Mesenchymal stem cell (in vitro differentiated cells and primary cell): Measurements from ENCODE around the gene NUP93.

Source experiments
- DNase-seq: peaks from one replicate; pipeline ENCODE4 v3.0.0-alpha.2; 2013
- H2AFZ ChIP-seq: one replicate; pipeline ENCODE4 v1.6.1; 2013; ENCODE audit warnings: low read depth, mild to moderate bottlenecking, control low read depth, inconsistent platforms, low read length, moderate library complexity
- H2AK5ac ChIP-seq: 2 replicates; pipeline ENCODE4 v1.6.1; 2013; ENCODE audit warnings: low read length, moderate library complexity, mild to moderate bottlenecking, inconsistent platforms; ENCODE audit not compliant: severe bottlenecking
- H2BK120ac ChIP-seq: one replicate; pipeline ENCODE4 v1.6.1; 2013; ENCODE audit warnings: low read depth, mild to moderate bottlenecking, inconsistent platforms, low read length, moderate library complexity
- H2BK12ac ChIP-seq, 2 experiments: one replicate each; pipeline ENCODE4 v1.6.1; 2013; ENCODE audit warnings: inconsistent platforms in 2 of 2, low read length in 2 of 2, mild to moderate bottlenecking in 2 of 2, moderate library complexity in 2 of 2, control low read depth in 1 of 2
- H2BK15ac ChIP-seq: one replicate; pipeline ENCODE4 v1.6.1; 2013; ENCODE audit warnings: mild to moderate bottlenecking, low read depth, inconsistent platforms; ENCODE audit not compliant: poor library complexity, severe bottlenecking
- H2BK5ac ChIP-seq: 2 replicates; pipeline ENCODE4 v1.6.1; 2013; ENCODE audit warnings: low read depth, mild to moderate bottlenecking, low read length, control low read depth, inconsistent platforms; ENCODE audit not compliant: poor library complexity, severe bottlenecking
- H3K14ac ChIP-seq, 2 experiments: one replicate each; pipeline ENCODE4 v1.6.1; 2013; ENCODE audit warnings: inconsistent platforms in 2 of 2, low read length in 2 of 2, control low read depth in 1 of 2, mild to moderate bottlenecking in 1 of 2, moderate library complexity in 1 of 2
- H3K18ac ChIP-seq, 2 experiments: one replicate each; pipeline ENCODE4 v1.6.1; 2013; ENCODE audit warnings: inconsistent platforms in 2 of 2, low read length in 2 of 2, control low read depth in 1 of 2, low read depth in 1 of 2, mild to moderate bottlenecking in 1 of 2
- H3K23ac ChIP-seq, 2 experiments: one replicate each; pipeline ENCODE4 v1.6.1; 2013; ENCODE audit warnings: inconsistent platforms in 2 of 2, low read length in 2 of 2, mild to moderate bottlenecking in 2 of 2, moderate library complexity in 2 of 2, control low read depth in 1 of 2
- H3K27ac ChIP-seq: 2 replicates; pipeline ENCODE4 v1.5.1; 2013; ENCODE audit warnings: mild to moderate bottlenecking, moderate library complexity, low read length, control low read depth, inconsistent platforms; ENCODE audit not compliant: poor library complexity, severe bottlenecking
- H3K27me3 ChIP-seq, 2 experiments: 2 replicates each; pipeline versions ENCODE4 v1.6.1 to v1.7.0; 2013; ENCODE audit warnings: low read length in 2 of 2, mild to moderate bottlenecking in 2 of 2, moderate library complexity in 2 of 2, control low read depth in 1 of 2, inconsistent platforms in 1 of 2; ENCODE audit not compliant: control insufficient read depth in 1 of 2, insufficient read depth in 1 of 2
- H3K36me3 ChIP-seq, 2 experiments: 2 replicates each; pipeline versions ENCODE4 v1.6.1 to v1.7.0; 2013; ENCODE audit warnings: low read length in 2 of 2, control low read depth in 1 of 2, inconsistent platforms in 1 of 2, low read depth in 1 of 2, mild to moderate bottlenecking in 1 of 2; ENCODE audit not compliant: insufficient read depth in 2 of 2, control insufficient read depth in 1 of 2
- H3K4ac ChIP-seq, 2 experiments: one replicate each; pipeline ENCODE4 v1.6.1; 2013; ENCODE audit warnings: inconsistent platforms in 2 of 2, low read length in 2 of 2, mild to moderate bottlenecking in 2 of 2, moderate library complexity in 2 of 2, control low read depth in 1 of 2, low read depth in 1 of 2
- H3K4me1 ChIP-seq: 2 replicates; pipeline ENCODE4 v1.6.1; 2013; ENCODE audit warnings: low read depth, low read length, control low read depth; ENCODE audit not compliant: control insufficient read depth, insufficient read depth
- H3K4me2 ChIP-seq: 2 replicates; pipeline ENCODE4 v1.6.1; 2013; ENCODE audit warnings: low read length, mild to moderate bottlenecking, inconsistent platforms; ENCODE audit not compliant: poor library complexity, severe bottlenecking
- H3K4me3 ChIP-seq, 2 experiments: 2 replicates each; pipeline versions ENCODE4 v1.5.1 to v1.7.0; 2013; ENCODE audit warnings: low read length in 2 of 2, mild to moderate bottlenecking in 2 of 2, control low read depth in 1 of 2, low read depth in 1 of 2; ENCODE audit not compliant: insufficient read depth in 1 of 2
- H3K79me1 ChIP-seq: replicated peaks from 2 replicates; pipeline ENCODE4 v1.6.1; 2013; ENCODE audit warnings: mild to moderate bottlenecking, control low read depth, low read length, inconsistent platforms; ENCODE audit not compliant: poor library complexity, severe bottlenecking
- H3K9ac ChIP-seq: 2 replicates; pipeline ENCODE4 v1.7.0; 2013; ENCODE audit warnings: mild to moderate bottlenecking, low read length, moderate library complexity
- H3K9me3 ChIP-seq: 2 replicates; pipeline ENCODE4 v1.7.0; 2013; ENCODE audit warnings: mild to moderate bottlenecking, low read length; ENCODE audit not compliant: control insufficient read depth
- H4K8ac ChIP-seq: one replicate; pipeline ENCODE4 v1.6.1; 2013; ENCODE audit warnings: inconsistent platforms, mild to moderate bottlenecking, low read length, moderate library complexity
- H4K91ac ChIP-seq: one replicate; pipeline ENCODE4 v1.6.1; 2013; ENCODE audit warnings: mild to moderate bottlenecking, low read length, inconsistent platforms
- WGBS: methylation state at CpG from one replicate; pipeline ENCODE4 v1.1.7; 2013; ENCODE audit warnings: mixed read lengths; 5-methylcytosine and 5-hydroxymethylcytosine counted together

The NUP93 gene

DNA sequence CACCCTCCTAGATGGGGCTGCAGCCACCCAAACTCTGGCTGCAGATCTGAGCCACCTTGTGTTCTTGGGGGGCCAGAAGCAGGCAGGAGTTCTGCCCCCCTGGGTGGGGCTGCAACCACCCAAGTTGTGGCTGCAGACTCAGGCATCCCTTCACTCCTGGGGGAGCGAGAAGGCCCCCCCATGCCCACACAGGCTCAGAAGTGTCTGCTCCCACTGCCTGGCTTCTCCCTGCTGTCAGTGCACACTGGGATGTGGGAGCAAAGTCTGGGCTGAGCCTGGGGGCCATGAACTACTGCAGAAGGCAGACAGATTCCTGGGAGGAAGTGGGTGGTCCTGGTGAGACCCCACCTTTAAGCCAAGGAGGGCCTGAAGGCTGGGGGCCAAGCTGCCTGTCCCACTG lies 34.7 kb upstream of the NUP93 start:
- Histone ChIP-seq H2AK5ac (no peak overlapping the region), H2BK15ac (no peak overlapping the region), H4K8ac (no peak overlapping the region), H3K14ac (no peak overlapping the region), H3K36me3 (no peaks in the 10 kb centered on the region), H2BK12ac (no peak overlapping the region), H2BK5ac (no peak overlapping the region), H3K27me3 (no peaks in the 10 kb centered on the region), H3K18ac (no peak overlapping the region), H4K91ac (no peak overlapping the region), H3K4me3 (no peak overlapping the region), H2BK120ac (no peak overlapping the region), H3K23ac (no peak overlapping the region), H3K27ac (no peak overlapping the region), H3K9me3 (no peaks in the 10 kb centered on the region), H3K4me1 (no peaks in the 10 kb centered on the region), H3K4me2 (no peak overlapping the region), H3K79me1 (no peaks in the 10 kb centered on the region), H2AFZ (no peak overlapping the region), H3K9ac (no peak overlapping the region), H3K4ac (no peak overlapping the region)
- no peak for DNase-seq
- 56% methylated on average over 1 of the region's 1 CpG for WGBS

DNA sequence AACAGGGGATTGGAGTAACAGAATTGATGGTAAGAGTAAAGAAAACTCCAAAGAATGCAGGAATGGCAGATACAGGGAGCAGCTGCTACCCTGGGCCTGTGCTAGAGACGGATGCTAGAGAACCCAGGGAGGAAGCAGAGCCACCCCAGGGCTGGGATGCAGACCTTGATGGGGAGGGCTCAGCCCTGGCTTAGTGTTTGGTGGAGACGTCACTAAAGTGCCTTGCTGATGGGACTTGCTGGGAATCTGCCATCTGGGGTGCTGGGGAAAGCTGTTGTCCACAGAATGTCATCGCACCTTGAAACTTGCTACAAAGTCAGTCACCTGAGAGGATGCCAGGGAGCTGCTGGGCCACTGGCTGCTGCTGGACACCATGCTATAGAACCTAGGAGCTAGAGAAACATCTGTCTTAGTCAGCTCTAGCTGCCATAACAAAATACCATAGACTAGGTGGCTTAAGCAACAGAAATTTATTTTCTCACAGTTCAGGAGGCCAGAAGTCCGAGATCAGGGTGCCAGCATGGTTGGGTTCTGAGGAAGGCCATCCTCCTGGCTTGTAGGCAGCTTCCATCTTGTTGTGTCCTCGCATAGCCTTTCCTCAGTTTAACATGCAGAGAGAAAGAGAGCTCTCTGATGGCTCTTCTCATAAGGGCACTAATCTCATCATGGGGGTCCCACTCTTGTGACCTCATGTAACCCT lies 32.3 kb upstream of the NUP93 start:
- H2BK12ac ChIP-seq, result no peak overlapping the region
- no peak overlapping the region for H3K27ac ChIP-seq
- no peak overlapping the region for H4K8ac ChIP-seq
- H3K79me1 ChIP-seq, result no peaks in the 10 kb centered on the region
- no peak overlapping the region for H4K91ac ChIP-seq
- H3K36me3 ChIP-seq, result no peaks in the 10 kb centered on the region
- WGBS, result 85% methylated on average over 5 of the region's 5 CpGs
- H3K4me3 ChIP-seq, result no peak overlapping the region
- no peak overlapping the region for H3K4ac ChIP-seq
- no peak overlapping the region for H2BK15ac ChIP-seq
- no peak overlapping the region for H3K4me2 ChIP-seq
- H2BK5ac ChIP-seq, result no peak overlapping the region
- H3K4me1 ChIP-seq, result no peaks in the 10 kb centered on the region
- no peak overlapping the region for H2BK120ac ChIP-seq
- H3K27me3 ChIP-seq, result no peaks in the 10 kb centered on the region
- DNase-seq, result no peak
- H3K9me3 ChIP-seq, result no peaks in the 10 kb centered on the region
- H3K18ac ChIP-seq, result no peak overlapping the region
- no peak overlapping the region for H3K14ac ChIP-seq
- H2AK5ac ChIP-seq, result no peak overlapping the region
- H3K9ac ChIP-seq, result no peak overlapping the region
- no peak overlapping the region for H3K23ac ChIP-seq
- no peak overlapping the region for H2AFZ ChIP-seq

DNA sequence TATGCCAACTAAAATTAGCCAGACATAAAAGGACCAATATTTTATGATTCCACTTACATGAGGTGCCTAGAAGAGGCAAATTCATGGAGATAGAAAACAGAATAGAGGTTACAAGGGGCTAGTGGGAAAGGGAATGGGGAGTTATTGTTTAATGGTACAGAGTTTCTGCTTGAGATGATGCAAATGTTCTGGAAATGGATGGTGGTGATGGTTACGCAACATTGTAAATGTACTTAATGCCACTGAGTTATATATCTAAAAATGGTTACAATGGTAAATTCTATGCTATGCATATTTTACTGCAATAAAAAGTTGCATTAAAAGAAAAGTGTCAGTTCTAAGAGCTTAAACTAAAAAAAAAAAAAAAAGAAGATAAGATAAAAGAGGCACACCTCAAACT lies 29.7 kb upstream of the NUP93 start:
- no peak overlapping the region for H3K23ac ChIP-seq
- H3K27me3 ChIP-seq, result no peaks in the 10 kb centered on the region
- no peak overlapping the region for H2BK120ac ChIP-seq
- H2AK5ac ChIP-seq, result no peak overlapping the region
- no peak overlapping the region for H2BK5ac ChIP-seq
- H3K4ac ChIP-seq, result no peak overlapping the region
- H3K9ac ChIP-seq, result no peak overlapping the region
- no peaks in the 10 kb centered on the region for H3K79me1 ChIP-seq
- no peak overlapping the region for H3K4me3 ChIP-seq
- no CpG with 5 or more reads among the region's 1 CpG for WGBS
- H3K4me1 ChIP-seq, result no peaks in the 10 kb centered on the region
- H4K91ac ChIP-seq, result no peak overlapping the region
- no peak overlapping the region for H3K27ac ChIP-seq
- no peak overlapping the region for H3K14ac ChIP-seq
- no peak overlapping the region for H2BK15ac ChIP-seq
- DNase-seq, result no peak
- H3K9me3 ChIP-seq, result no peaks in the 10 kb centered on the region
- no peak overlapping the region for H3K4me2 ChIP-seq
- H2AFZ ChIP-seq, result no peak overlapping the region
- no peak overlapping the region for H3K18ac ChIP-seq
- no peak overlapping the region for H2BK12ac ChIP-seq
- H4K8ac ChIP-seq, result no peak overlapping the region
- no peaks in the 10 kb centered on the region for H3K36me3 ChIP-seq

DNA sequence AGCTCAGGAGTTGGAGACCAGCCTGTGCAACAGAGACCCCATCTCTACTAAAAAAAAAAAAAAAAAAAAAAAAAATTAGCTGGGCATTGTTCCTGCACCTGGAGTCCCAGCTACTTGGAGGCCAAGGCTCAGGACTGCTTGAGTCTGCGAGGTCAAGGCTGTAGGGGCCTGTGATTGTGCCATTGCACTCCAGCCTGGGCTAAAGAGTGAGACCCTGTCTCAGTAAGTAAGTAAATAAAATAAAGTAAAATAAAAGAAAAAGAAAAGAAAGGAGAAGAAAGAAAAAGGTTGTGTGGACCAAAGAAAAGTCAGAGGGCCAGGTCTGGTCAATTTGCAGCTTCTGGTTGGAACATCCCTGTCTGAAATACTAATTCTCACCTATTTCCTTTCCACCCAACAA lies 29.3 kb upstream of the NUP93 start:
- Histone ChIP-seq H3K79me1 (no peaks in the 10 kb centered on the region), H3K27me3 (no peaks in the 10 kb centered on the region), H3K4me1 (no peaks in the 10 kb centered on the region), H3K9ac (no peak overlapping the region), H4K91ac (no peak overlapping the region), H3K36me3 (no peaks in the 10 kb centered on the region), H4K8ac (no peak overlapping the region), H2BK12ac (no peak overlapping the region), H3K4me3 (no peak overlapping the region), H3K9me3 (no peaks in the 10 kb centered on the region), H2BK120ac (no peak overlapping the region), H3K23ac (no peak overlapping the region), H3K18ac (no peak overlapping the region), H3K4me2 (no peak overlapping the region), H2BK5ac (no peak overlapping the region), H2BK15ac (no peak overlapping the region), H3K27ac (no peak overlapping the region), H3K14ac (no peak overlapping the region), H2AK5ac (no peak overlapping the region), H3K4ac (no peak overlapping the region), H2AFZ (no peak overlapping the region)
- no peak for DNase-seq
- 86% methylated on average over 1 of the region's 1 CpG for WGBS
